KMS-11 (cell line): ENCODE results near the gene UBR2.

Experiments
- H2AFZ ChIP-seq: fragments of 200-600 bp; sonication (generic); 2 replicates; pipeline ENCODE4 v1.6.1; 2016; ENCODE audit warnings: antibody characterized with exemption, mixed run types, low read depth
- H3K27ac ChIP-seq: fragments of 200-600 bp; sonication (generic); 2 replicates; pipeline ENCODE4 v1.6.1; 2016; ENCODE audit warnings: mild to moderate bottlenecking, mixed run types
- H3K27me3 ChIP-seq: fragments of 200-600 bp; sonication (generic); 2 replicates; pipeline ENCODE4 v1.6.1; 2017; ENCODE audit warnings: mild to moderate bottlenecking, low read depth, mixed run types, moderate library complexity; ENCODE audit not compliant: insufficient read depth
- H3K36me3 ChIP-seq: fragments of 200-600 bp; sonication (generic); 2 replicates; pipeline ENCODE4 v1.6.1; 2017; ENCODE audit warnings: mild to moderate bottlenecking, mixed run types; ENCODE audit not compliant: insufficient read depth
- H3K4me1 ChIP-seq: fragments of 200-600 bp; sonication (generic); 2 replicates; pipeline ENCODE4 v1.6.1; 2016; ENCODE audit warnings: mild to moderate bottlenecking, low read depth, mixed run types; ENCODE audit not compliant: poor library complexity, severe bottlenecking
- H3K4me2 ChIP-seq: fragments of 200-600 bp; sonication (generic); 2 replicates; pipeline ENCODE4 v1.7.0; 2016; ENCODE audit warnings: mild to moderate bottlenecking, mixed run types
- H3K4me3 ChIP-seq: fragments of 200-600 bp; sonication (generic); IDR thresholded peaks from 2 replicates; pipeline ENCODE4 v1.6.1; 2017; ENCODE audit warnings: low read depth, low read length, mixed read lengths; ENCODE audit not compliant: insufficient read depth
- H3K79me2 ChIP-seq: fragments of 200-600 bp; sonication (generic); 2 replicates; pipeline ENCODE4 v1.6.1; 2016; ENCODE audit warnings: low read depth, mixed run types; ENCODE audit not compliant: insufficient read depth
- H3K9ac ChIP-seq: fragments of 200-600 bp; sonication (generic); 2 replicates; pipeline ENCODE4 v1.6.1; 2016; ENCODE audit warnings: mild to moderate bottlenecking, mixed run types
- H4K20me1 ChIP-seq: fragments of 200-600 bp; sonication (generic); 2 replicates; pipeline ENCODE4 v1.6.1; 2016; ENCODE audit warnings: mild to moderate bottlenecking, mixed run types; ENCODE audit not compliant: insufficient read depth
- TF ChIP-seq, protein P1 (sequence below): fragments of 200-600 bp; sonication (generic); conservative IDR thresholded peaks from 2 replicates; pipeline ENCODE4 v1.6.1; 2017; ENCODE audit warnings: low read depth, mild to moderate bottlenecking, antibody characterized with exemption, low read length, moderate library complexity, mixed read lengths

The UBR2 gene

GRCh38 chr6:42615518-42615917 is 51.7 kb downstream of the UBR2 start:
- H2AFZ ChIP-seq, result no peak overlapping the region
- TF ChIP-seq, protein P1, sequence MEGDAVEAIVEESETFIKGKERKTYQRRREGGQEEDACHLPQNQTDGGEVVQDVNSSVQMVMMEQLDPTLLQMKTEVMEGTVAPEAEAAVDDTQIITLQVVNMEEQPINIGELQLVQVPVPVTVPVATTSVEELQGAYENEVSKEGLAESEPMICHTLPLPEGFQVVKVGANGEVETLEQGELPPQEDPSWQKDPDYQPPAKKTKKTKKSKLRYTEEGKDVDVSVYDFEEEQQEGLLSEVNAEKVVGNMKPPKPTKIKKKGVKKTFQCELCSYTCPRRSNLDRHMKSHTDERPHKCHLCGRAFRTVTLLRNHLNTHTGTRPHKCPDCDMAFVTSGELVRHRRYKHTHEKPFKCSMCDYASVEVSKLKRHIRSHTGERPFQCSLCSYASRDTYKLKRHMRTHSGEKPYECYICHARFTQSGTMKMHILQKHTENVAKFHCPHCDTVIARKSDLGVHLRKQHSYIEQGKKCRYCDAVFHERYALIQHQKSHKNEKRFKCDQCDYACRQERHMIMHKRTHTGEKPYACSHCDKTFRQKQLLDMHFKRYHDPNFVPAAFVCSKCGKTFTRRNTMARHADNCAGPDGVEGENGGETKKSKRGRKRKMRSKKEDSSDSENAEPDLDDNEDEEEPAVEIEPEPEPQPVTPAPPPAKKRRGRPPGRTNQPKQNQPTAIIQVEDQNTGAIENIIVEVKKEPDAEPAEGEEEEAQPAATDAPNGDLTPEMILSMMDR, result no peak
- no peaks in the 10 kb centered on the region for H4K20me1 ChIP-seq
- no peak overlapping the region for H3K9ac ChIP-seq
- no peaks in the 10 kb centered on the region for H3K36me3 ChIP-seq
- no peaks in the 10 kb centered on the region for H3K27me3 ChIP-seq
- no peak overlapping the region for H3K27ac ChIP-seq
- H3K79me2 ChIP-seq, result no peaks in the 10 kb centered on the region
- peaks cover 2% of the 10 kb centered on the region for H3K4me1 ChIP-seq
- H3K4me3 ChIP-seq, result no peak overlapping the region
- H3K4me2 ChIP-seq, result no peak overlapping the region

DNA sequence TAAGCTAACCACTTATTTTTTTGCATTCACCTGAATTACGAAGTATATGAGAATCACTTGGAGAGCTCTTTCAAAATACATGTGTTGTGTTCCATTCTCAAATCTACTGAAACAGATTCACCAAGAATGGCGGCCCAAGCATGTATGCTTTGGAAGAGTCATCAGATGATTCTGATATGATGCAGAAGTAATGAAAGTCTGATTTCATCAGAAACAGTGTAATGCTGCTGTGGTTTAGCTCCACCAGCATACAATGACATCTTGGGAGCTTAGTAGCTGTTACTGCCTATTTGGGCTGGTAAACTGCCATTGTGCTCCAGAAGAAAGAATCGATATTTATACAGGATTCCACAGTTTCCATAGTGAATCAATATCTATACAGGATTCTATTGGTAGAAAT is 52.9 kb downstream of the UBR2 start:
- H2AFZ ChIP-seq, result no peak overlapping the region

DNA sequence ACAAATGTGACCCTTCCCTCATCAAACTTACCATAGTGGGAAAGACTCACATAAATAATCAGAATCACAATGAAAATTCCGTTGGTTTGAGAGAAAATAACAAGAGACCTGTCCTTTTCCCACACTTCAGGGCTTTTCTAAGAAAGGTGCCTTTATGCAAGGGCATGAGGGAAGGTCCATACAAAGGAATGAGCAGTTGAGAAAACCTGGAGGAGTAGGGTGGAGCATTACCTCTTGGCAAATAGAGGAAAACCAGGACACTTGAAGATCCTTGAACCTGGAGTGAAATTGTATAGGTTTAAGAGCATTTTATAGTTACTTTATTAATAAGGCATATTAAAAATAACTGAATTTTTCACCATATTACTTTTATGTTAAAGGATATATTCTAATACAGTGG is 54.3 kb downstream of the UBR2 start:
- TF ChIP-seq, protein P1, result no peak
- Histone ChIP-seq H3K4me3 (no peak overlapping the region), H3K27me3 (no peaks in the 10 kb centered on the region), H3K36me3 (no peaks in the 10 kb centered on the region), H3K9ac (no peak overlapping the region), H3K79me2 (no peaks in the 10 kb centered on the region), H4K20me1 (no peaks in the 10 kb centered on the region), H3K27ac (no peak overlapping the region), H2AFZ (no peak overlapping the region), H3K4me1 (no peaks in the 10 kb centered on the region), H3K4me2 (no peak overlapping the region)

More for the DNA sequence above, 52.9 kb downstream of the UBR2 start:
- H3K27ac ChIP-seq, result no peak overlapping the region
- no peaks in the 10 kb centered on the region for H3K4me1 ChIP-seq
- H4K20me1 ChIP-seq, result no peaks in the 10 kb centered on the region
- H3K79me2 ChIP-seq, result no peaks in the 10 kb centered on the region
- no peaks in the 10 kb centered on the region for H3K27me3 ChIP-seq
- no peak overlapping the region for H3K9ac ChIP-seq
- H3K4me3 ChIP-seq, result no peak overlapping the region
- TF ChIP-seq, protein P1, result no peak
- no peaks in the 10 kb centered on the region for H3K36me3 ChIP-seq
- H3K4me2 ChIP-seq, result no peak overlapping the region

- no peaks in the 10 kb centered on the region for H3K36me3 ChIP-seq
- no peak overlapping the region for H3K9ac ChIP-seq
- no peak overlapping the region for H3K4me2 ChIP-seq
- no peaks in the 10 kb centered on the region for H3K79me2 ChIP-seq
- H2AFZ ChIP-seq, result no peak overlapping the region
- TF ChIP-seq, protein P1, result no peak
- H3K27ac ChIP-seq, result no peak overlapping the region
- H3K27me3 ChIP-seq, result no peaks in the 10 kb centered on the region
- no peak overlapping the region for H3K4me3 ChIP-seq
- H3K4me1 ChIP-seq, result no peaks in the 10 kb centered on the region
- H4K20me1 ChIP-seq, result no peaks in the 10 kb centered on the region
Measured at GRCh38 chr6:42618686-42619085, 54.9 kb downstream of the UBR2 start.
